HEK293T (cell line): ENCODE results near the gene SPDEF.

Experiments
- CTCF ChIA-PET: fragments of 350-600 bp; formaldehyde crosslinking; extraction: SDS; loops from one replicate; lab custom pipeline; 2021; ENCODE audit warnings: antibody characterized with exemption, inconsistent platforms; lab: Yijun Ruan, JAX
- POLR2A ChIA-PET: fragments of 350-600 bp; formaldehyde crosslinking; extraction: SDS; loops from one replicate; lab custom pipeline; 2020; ENCODE audit warnings: antibody characterized with exemption, inconsistent platforms; lab: Yijun Ruan, JAX
- DNase-seq: peaks from one replicate; pipeline ENCODE4 v3.0.0; 2012; ENCODE audit warnings: mixed read lengths; ENCODE audit errors: extremely low spot score
- ARNT ChIP-seq: fragments of 450-650 bp; IDR thresholded peaks from 2 replicates; pipeline ENCODE4 v1.6.1; 2017; ENCODE audit warnings: mild to moderate bottlenecking
- BHLHE40 ChIP-seq: fragments of 450-650 bp; IDR thresholded peaks from 2 replicates; pipeline ENCODE4 v1.6.1; 2016; ENCODE audit warnings: mild to moderate bottlenecking, moderate library complexity, borderline replicate concordance
- CTBP1 ChIP-seq: fragments of 450-650 bp; IDR thresholded peaks from 2 replicates; pipeline ENCODE4 v1.6.1; 2016; ENCODE audit warnings: borderline replicate concordance
- ELF4 ChIP-seq: fragments of 450-650 bp; IDR thresholded peaks from 2 replicates; pipeline ENCODE4 v1.6.1; 2017; ENCODE audit warnings: antibody characterized with exemption
- FOXA1 ChIP-seq: fragments of 450-650 bp; IDR thresholded peaks from 2 replicates; pipeline ENCODE4 v1.6.1; 2016; ENCODE audit warnings: mild to moderate bottlenecking
- FOXK2 ChIP-seq: fragments of 450-650 bp; IDR thresholded peaks from 2 replicates; pipeline ENCODE4 v1.6.1; 2016; ENCODE audit warnings: mild to moderate bottlenecking
- FOXM1 ChIP-seq: fragments of 450-650 bp; IDR thresholded peaks from 2 replicates; pipeline ENCODE4 v1.6.1; 2017; ENCODE audit warnings: mild to moderate bottlenecking, borderline replicate concordance
- HDGF ChIP-seq: fragments of 450-650 bp; IDR thresholded peaks from 2 replicates; pipeline ENCODE4 v1.6.1; 2017; ENCODE audit warnings: antibody characterized with exemption, borderline replicate concordance
- L3MBTL2 ChIP-seq: fragments of 450-650 bp; conservative IDR thresholded peaks from 2 replicates; pipeline ENCODE4 v1.6.1; 2016; ENCODE audit warnings: mild to moderate bottlenecking
- LEF1 ChIP-seq: fragments of 450-650 bp; IDR thresholded peaks from 2 replicates; pipeline ENCODE4 v1.6.1; 2017; ENCODE audit warnings: mild to moderate bottlenecking, borderline replicate concordance
- NFRKB ChIP-seq: fragments of 450-650 bp; IDR thresholded peaks from 2 replicates; pipeline ENCODE4 v1.6.1; 2016; ENCODE audit warnings: mild to moderate bottlenecking, moderate library complexity
- PKNOX1 ChIP-seq: fragments of 450-650 bp; IDR thresholded peaks from 2 replicates; pipeline ENCODE4 v1.6.1; 2016
- SP1 ChIP-seq: fragments of 450-650 bp; IDR thresholded peaks from 2 replicates; pipeline ENCODE4 v1.6.1; 2017
- SUZ12 ChIP-seq: fragments of 450-650 bp; IDR thresholded peaks from 2 replicates; pipeline ENCODE4 v1.6.1; 2016; ENCODE audit warnings: mild to moderate bottlenecking
- TARDBP ChIP-seq: fragments of 450-650 bp; IDR thresholded peaks from 2 replicates; pipeline ENCODE4 v1.6.1; 2016
- ZNF384 ChIP-seq: fragments of 450-650 bp; IDR thresholded peaks from 2 replicates; pipeline ENCODE4 v1.6.1; 2016

SPDEF gene

GRCh38 chr6:34549026-34549803, 6.9 kb downstream of the SPDEF start:
- ChIA-PET CTCF (no interaction called here), POLR2A (no interaction called here)
- DNase-seq, result no peak
- TF ChIP-seq FOXM1 (no peak), TARDBP (no peak), FOXA1 (no peak), CTBP1 (no peak), PKNOX1 (no peak), LEF1 (no peak), NFRKB (no peak), L3MBTL2 (no peak), HDGF (no peak), SUZ12 (no peak), FOXK2 (no peak), SP1 (no peak), ZNF384 (no peak), ELF4 (no peak), ARNT (no peak), BHLHE40 (no peak)

- DNase-seq, result no peak
- ChIA-PET POLR2A (no interaction called here), CTCF (no interaction called here)
- TF ChIP-seq ZNF384 (no peak), L3MBTL2 (no peak), SP1 (no peak), FOXM1 (no peak), BHLHE40 (no peak), PKNOX1 (no peak), ELF4 (no peak), HDGF (no peak), NFRKB (no peak), CTBP1 (no peak), SUZ12 (no peak), TARDBP (no peak)
Observed at GRCh38 chr6:34547701-34548644, 8.2 kb downstream of the SPDEF start.

- ChIA-PET CTCF (no interaction called here), POLR2A (no interaction called here)
Observed at GRCh38 chr6:34546551-34547321, 9.4 kb downstream of the SPDEF start.

More at GRCh38 chr6:34546551-34547321, 9.4 kb downstream of the SPDEF start:
- no peak for TF ChIP-seq PKNOX1
- TF ChIP-seq HDGF, result no peak
- no peak for TF ChIP-seq ZNF384
- no peak for TF ChIP-seq FOXK2
- no peak for TF ChIP-seq SUZ12
- TF ChIP-seq SP1, result no peak
- no peak for TF ChIP-seq CTBP1
- no peak for TF ChIP-seq BHLHE40
- TF ChIP-seq FOXA1, result no peak
- TF ChIP-seq LEF1, result no peak
- TF ChIP-seq FOXM1, result no peak
- no peak for TF ChIP-seq ARNT
- no peak for TF ChIP-seq L3MBTL2
- TF ChIP-seq NFRKB, result no peak
- no peak for TF ChIP-seq ELF4
- TF ChIP-seq TARDBP, result no peak
- no peak for DNase-seq
